Right atrium auricular region (tissue), 2 donors: ENCODE data around the gene RBPJL. TPM values are rescaled to one million over a fixed set of nuclear protein-coding genes. Genes with fewer than 3 reads are reported as not detected.

Experiments
- DNase-seq: peaks from one replicate; pipeline ENCODE4 v3.0.0-alpha.2; 2019; ENCODE audit warnings: low spot score
- H3K27ac ChIP-seq, 2 donors: fragments of 200-600 bp; sonication (generic); 1 replicate in 1 of 2; 2 replicates in 1 of 2; pipeline ENCODE4 v1.5.1; 2016 to 2019
- H3K27me3 ChIP-seq, 2 donors: fragments of 200-600 bp; sonication (generic); one replicate each; pipeline versions ENCODE4 v1.5.1 to v1.6.0; 2017 to 2019
- H3K36me3 ChIP-seq: fragments of 200-600 bp; sonication (generic); one replicate; pipeline ENCODE4 v1.5.1; 2016
- H3K4me1 ChIP-seq, 2 donors: fragments of 200-600 bp; sonication (generic); one replicate each; pipeline versions ENCODE4 v1.5.1 to v1.6.0; 2017 to 2019
- H3K4me3 ChIP-seq, 2 donors: fragments of 200-600 bp; sonication (generic); 1 replicate in 1 of 2; 2 replicates in 1 of 2; pipeline ENCODE4 v1.5.1; 2017 to 2019; ENCODE audit warnings: mild to moderate bottlenecking in 1 of 2, moderate library complexity in 1 of 2
- H3K9me3 ChIP-seq, 2 donors: fragments of 200-600 bp; sonication (generic); one replicate each; pipeline ENCODE4 v1.5.1; 2019
- CTCF ChIP-seq, 2 donors: fragments of 200-600 bp; sonication (generic); IDR thresholded peaks; one replicate each; pipeline ENCODE4 v1.5.1; 2019; ENCODE audit warnings: antibody characterized with exemption in 2 of 2
- total RNA-seq, 2 donors: library from RNA; depleted of rRNA; stranded (reverse); fragments of >200 nt; gene quantifications; one replicate each; pipeline ENCODE4 v1.1.0, GENCODE V29; 2016

Gene RBPJL
- total RNA-seq, 2 donors from 2014 or later: not detected

- Histone ChIP-seq H3K4me3 (no peak overlapping the region), H3K27me3 (no peaks in the 10 kb centered on the region), H3K27ac (no peak overlapping the region), H3K4me1 (peaks cover 0 to 12% of the 10 kb centered on the region in 2 donors), H3K36me3 (no peaks in the 10 kb centered on the region), H3K9me3 (no peaks in the 10 kb centered on the region)
- TF ChIP-seq CTCF (IDR thresholded peaks at IDR 0.05): no peak
- DNase-seq: no peak
Measured at GRCh38 chr20:45309075-45309474, 2.4 kb downstream of the RBPJL start.

GRCh38 chr20:45311589-45312211 is 5.1 kb downstream of the RBPJL start:
- H3K9me3 ChIP-seq: no peaks in the 10 kb centered on the region
- DNase-seq: peak; percentile 65
- no peak overlapping the region for H3K27ac ChIP-seq
- no peak overlapping the region for H3K4me3 ChIP-seq
- peaks cover 0 to 6% of the 10 kb centered on the region in 2 donors for H3K4me1 ChIP-seq
- peak; percentile 65 to 82 for TF ChIP-seq CTCF (IDR thresholded peaks at IDR 0.05)
- H3K27me3 ChIP-seq: peaks cover 4 to 8% of the 10 kb centered on the region in 2 donors
- H3K36me3 ChIP-seq: no peaks in the 10 kb centered on the region

- DNase-seq: no peak
- H3K27me3 ChIP-seq: peaks cover 4 to 8% of the 10 kb centered on the region in 2 donors
- H3K4me1 ChIP-seq: peaks cover 0 to 6% of the 10 kb centered on the region in 2 donors
- H3K9me3 ChIP-seq: no peaks in the 10 kb centered on the region
- H3K36me3 ChIP-seq: no peaks in the 10 kb centered on the region
- TF ChIP-seq CTCF (IDR thresholded peaks at IDR 0.05): no peak
- no peak overlapping the region for H3K27ac ChIP-seq
- H3K4me3 ChIP-seq: no peak overlapping the region
Measured at GRCh38 chr20:45312241-45312640, 5.6 kb downstream of the RBPJL start.

GRCh38 chr20:45313065-45313695 is 6.5 kb downstream of the RBPJL start:
- H3K27me3 ChIP-seq: peaks cover 4 to 8% of the 10 kb centered on the region in 2 donors

GRCh38 chr20:45313943-45314342 is 7.3 kb downstream of the RBPJL start:
- Histone ChIP-seq H3K4me1 (no peaks in the 10 kb centered on the region), H3K9me3 (no peaks in the 10 kb centered on the region), H3K27me3 (peaks cover 4 to 8% of the 10 kb centered on the region in 2 donors), H3K4me3 (no peak overlapping the region), H3K27ac (no peak overlapping the region), H3K36me3 (no peaks in the 10 kb centered on the region)
- TF ChIP-seq CTCF (IDR thresholded peaks at IDR 0.05): no peak
- DNase-seq: no peak

More at GRCh38 chr20:45313065-45313695, 6.5 kb downstream of the RBPJL start:
- H3K9me3 ChIP-seq: no peaks in the 10 kb centered on the region
- no peak overlapping the region for H3K27ac ChIP-seq
- no peaks in the 10 kb centered on the region for H3K36me3 ChIP-seq
- no peak for TF ChIP-seq CTCF (IDR thresholded peaks at IDR 0.05)
- DNase-seq: no peak
- peaks cover 0 to 3% of the 10 kb centered on the region in 2 donors for H3K4me1 ChIP-seq
- no peak overlapping the region for H3K4me3 ChIP-seq
